Astrocyte (in vitro differentiated cells and primary cell): ENCODE data around the gene GGCX.

Experiments used
- EZH2 ChIP-seq: IDR thresholded peaks from 2 replicates; pipeline ENCODE4 v1.6.1; 2012; ENCODE audit warnings: mild to moderate bottlenecking, low read length, inconsistent platforms; ENCODE audit not compliant: insufficient read depth
- TF ChIP-seq, protein P1 (sequence below): IDR thresholded peaks from 2 replicates; pipeline ENCODE4 v1.5.1; 2011; ENCODE audit warnings: low read depth, mild to moderate bottlenecking, inconsistent platforms, low read length, moderate library complexity; ENCODE audit not compliant: insufficient read depth

DNA sequence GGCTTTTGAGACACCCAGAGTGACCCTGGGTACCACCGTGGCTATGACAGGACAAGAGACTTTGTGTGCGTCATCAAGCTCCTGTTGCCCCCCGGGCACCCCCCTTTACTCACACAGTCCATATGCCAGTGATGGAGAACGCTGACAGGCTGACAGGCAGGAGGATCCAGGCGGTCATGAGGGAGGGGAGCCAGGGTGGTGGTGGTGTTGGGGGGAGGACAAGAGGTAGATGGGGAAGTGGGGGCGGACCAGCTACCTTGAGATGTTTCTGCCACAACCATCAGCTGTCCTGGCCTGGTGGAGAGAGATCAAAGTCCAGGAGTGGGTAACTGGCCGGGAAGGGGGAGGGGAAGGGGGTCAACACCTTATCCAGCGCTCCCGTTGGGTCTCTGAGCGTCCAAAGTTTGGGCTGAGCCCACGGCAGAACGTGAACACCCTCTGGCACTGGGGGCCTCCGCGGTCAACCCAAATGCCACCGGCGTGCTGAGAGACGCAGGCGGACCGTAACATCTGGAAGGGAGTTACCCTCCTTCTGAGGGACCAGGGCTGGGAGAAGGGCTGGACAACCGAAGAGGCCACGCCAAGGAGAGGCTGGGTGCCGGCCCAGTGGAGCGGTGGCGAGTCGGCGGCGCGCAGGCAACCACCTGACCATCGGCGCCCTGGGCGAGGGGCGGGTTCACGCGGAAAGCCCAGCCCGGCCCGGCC lies 40.6 kb upstream of the GGCX start:
- TF ChIP-seq EZH2: no peak
- TF ChIP-seq, protein P1, sequence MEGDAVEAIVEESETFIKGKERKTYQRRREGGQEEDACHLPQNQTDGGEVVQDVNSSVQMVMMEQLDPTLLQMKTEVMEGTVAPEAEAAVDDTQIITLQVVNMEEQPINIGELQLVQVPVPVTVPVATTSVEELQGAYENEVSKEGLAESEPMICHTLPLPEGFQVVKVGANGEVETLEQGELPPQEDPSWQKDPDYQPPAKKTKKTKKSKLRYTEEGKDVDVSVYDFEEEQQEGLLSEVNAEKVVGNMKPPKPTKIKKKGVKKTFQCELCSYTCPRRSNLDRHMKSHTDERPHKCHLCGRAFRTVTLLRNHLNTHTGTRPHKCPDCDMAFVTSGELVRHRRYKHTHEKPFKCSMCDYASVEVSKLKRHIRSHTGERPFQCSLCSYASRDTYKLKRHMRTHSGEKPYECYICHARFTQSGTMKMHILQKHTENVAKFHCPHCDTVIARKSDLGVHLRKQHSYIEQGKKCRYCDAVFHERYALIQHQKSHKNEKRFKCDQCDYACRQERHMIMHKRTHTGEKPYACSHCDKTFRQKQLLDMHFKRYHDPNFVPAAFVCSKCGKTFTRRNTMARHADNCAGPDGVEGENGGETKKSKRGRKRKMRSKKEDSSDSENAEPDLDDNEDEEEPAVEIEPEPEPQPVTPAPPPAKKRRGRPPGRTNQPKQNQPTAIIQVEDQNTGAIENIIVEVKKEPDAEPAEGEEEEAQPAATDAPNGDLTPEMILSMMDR: no peak
